ENCODE measurements around the gene PDPN. TPM values are rescaled to one million over a fixed set of nuclear protein-coding genes. Genes with fewer than 3 reads are reported as not detected.

Gene PDPN
- polyA plus RNA-seq, 1 donor (not counting 4 experiments of a cell fraction or from before 2014, with no cell fraction given), result 29.9 TPM

DNA sequence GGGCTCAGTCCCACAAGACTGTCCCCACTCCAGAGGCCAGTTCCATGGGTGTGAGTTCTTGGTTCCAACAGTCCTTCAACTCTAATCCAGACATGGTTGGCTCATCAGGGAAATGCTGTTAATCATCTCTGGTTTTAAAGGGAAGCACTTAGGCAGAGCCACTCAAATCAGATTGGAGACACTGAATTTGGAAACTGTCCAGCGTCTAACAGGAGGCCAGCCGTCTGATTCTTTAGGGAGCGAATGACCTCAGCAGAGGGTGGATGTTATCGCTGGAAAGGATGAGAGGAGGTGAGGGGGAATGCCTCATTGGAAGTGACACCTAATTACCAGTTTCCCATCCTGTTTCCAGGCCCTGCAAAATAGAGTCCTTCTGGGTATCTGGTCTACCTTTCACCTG, 47.1 kb upstream of the PDPN start:
- no peaks in the 10 kb centered on the region for H3K27me3 ChIP-seq (ENCODE audit: control insufficient read depth, extremely low read depth, insufficient read depth, low read length)
- no peak overlapping the region for H3K27ac ChIP-seq (ENCODE audit: control insufficient read depth, insufficient read depth, low read length)
- no peak for DNase-seq (ENCODE audit: low read depth, low spot score)
- no peak overlapping the region for H3K4me2 ChIP-seq (ENCODE audit: control insufficient read depth, extremely low read depth, insufficient read depth, low read depth, low read length)
- dilution Hi-C loops (cut with MboI; ENCODE audit: extremely low pct_ligation_motif_present, low sequenced_read_pairs), result no loop called here
- no peaks in the 10 kb centered on the region for H3K36me3 ChIP-seq (ENCODE audit: control insufficient read depth in 2 of 2, extremely low read depth in 1 of 2, insufficient read depth in 2 of 2, low read length in 2 of 2)
- H3K79me2 ChIP-seq (ENCODE audit: control insufficient read depth, insufficient read depth, low read length), result no peaks in the 10 kb centered on the region
- H3K4me3 ChIP-seq (ENCODE audit: control insufficient read depth in 2 of 3, extremely low read depth in 1 of 3, insufficient read depth in 2 of 3, low read depth in 1 of 3, low read length in 3 of 3), result no peak overlapping the region
- no peak for TF ChIP-seq EZH2 (IDR thresholded peaks at IDR 0.05; ENCODE audit: low read length)
- TF ChIP-seq, protein P1, sequence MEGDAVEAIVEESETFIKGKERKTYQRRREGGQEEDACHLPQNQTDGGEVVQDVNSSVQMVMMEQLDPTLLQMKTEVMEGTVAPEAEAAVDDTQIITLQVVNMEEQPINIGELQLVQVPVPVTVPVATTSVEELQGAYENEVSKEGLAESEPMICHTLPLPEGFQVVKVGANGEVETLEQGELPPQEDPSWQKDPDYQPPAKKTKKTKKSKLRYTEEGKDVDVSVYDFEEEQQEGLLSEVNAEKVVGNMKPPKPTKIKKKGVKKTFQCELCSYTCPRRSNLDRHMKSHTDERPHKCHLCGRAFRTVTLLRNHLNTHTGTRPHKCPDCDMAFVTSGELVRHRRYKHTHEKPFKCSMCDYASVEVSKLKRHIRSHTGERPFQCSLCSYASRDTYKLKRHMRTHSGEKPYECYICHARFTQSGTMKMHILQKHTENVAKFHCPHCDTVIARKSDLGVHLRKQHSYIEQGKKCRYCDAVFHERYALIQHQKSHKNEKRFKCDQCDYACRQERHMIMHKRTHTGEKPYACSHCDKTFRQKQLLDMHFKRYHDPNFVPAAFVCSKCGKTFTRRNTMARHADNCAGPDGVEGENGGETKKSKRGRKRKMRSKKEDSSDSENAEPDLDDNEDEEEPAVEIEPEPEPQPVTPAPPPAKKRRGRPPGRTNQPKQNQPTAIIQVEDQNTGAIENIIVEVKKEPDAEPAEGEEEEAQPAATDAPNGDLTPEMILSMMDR (optimal IDR thresholded peaks at IDR 0.05 in 1 of 3, IDR thresholded peaks at IDR 0.05 in 1 of 3, conservative IDR thresholded peaks at IDR 0.05 in 1 of 3; ENCODE audit: extremely low read depth in 1 of 3, insufficient read depth in 2 of 3, low read length in 3 of 3), result no peak
- no peaks in the 10 kb centered on the region for H3K4me1 ChIP-seq (ENCODE audit: control insufficient read depth, extremely low read depth, insufficient read depth, low read length)
- no peak for FAIRE-seq
- no peak overlapping the region for H2AFZ ChIP-seq (ENCODE audit: control insufficient read depth, low read length)
- H3K9me1 ChIP-seq (ENCODE audit: control insufficient read depth, extremely low read depth, insufficient read depth, low read length), result no peaks in the 10 kb centered on the region
- no peaks in the 10 kb centered on the region for H3K9me3 ChIP-seq (ENCODE audit: control insufficient read depth, low read depth, low read length)
- no peak overlapping the region for H3K9ac ChIP-seq (ENCODE audit: control insufficient read depth, extremely low read depth, insufficient read depth, low read length)
- no peaks in the 10 kb centered on the region for H4K20me1 ChIP-seq (ENCODE audit: control insufficient read depth, extremely low read depth, insufficient read depth, low read length)

GRCh38 chr1:13538832-13539231, 44.8 kb upstream of the PDPN start:
- dilution Hi-C loops (cut with MboI; ENCODE audit: extremely low pct_ligation_motif_present, low sequenced_read_pairs), result no loop called here
- Histone ChIP-seq H3K4me1 (ENCODE audit: control insufficient read depth, extremely low read depth, insufficient read depth, low read length) (no peaks in the 10 kb centered on the region), H3K9ac (ENCODE audit: control insufficient read depth, extremely low read depth, insufficient read depth, low read length) (no peak overlapping the region), H3K79me2 (ENCODE audit: control insufficient read depth, insufficient read depth, low read length) (no peaks in the 10 kb centered on the region), H4K20me1 (ENCODE audit: control insufficient read depth, extremely low read depth, insufficient read depth, low read length) (no peaks in the 10 kb centered on the region), H3K4me3 (ENCODE audit: control insufficient read depth in 2 of 3, extremely low read depth in 1 of 3, insufficient read depth in 2 of 3, low read depth in 1 of 3, low read length in 3 of 3) (no peak overlapping the region), H3K9me1 (ENCODE audit: control insufficient read depth, extremely low read depth, insufficient read depth, low read length) (no peaks in the 10 kb centered on the region), H3K9me3 (ENCODE audit: control insufficient read depth, low read depth, low read length) (no peaks in the 10 kb centered on the region), H3K36me3 (ENCODE audit: control insufficient read depth in 2 of 2, extremely low read depth in 1 of 2, insufficient read depth in 2 of 2, low read length in 2 of 2) (no peaks in the 10 kb centered on the region), H3K27ac (ENCODE audit: control insufficient read depth, insufficient read depth, low read length) (no peak overlapping the region), H3K27me3 (ENCODE audit: control insufficient read depth, extremely low read depth, insufficient read depth, low read length) (no peaks in the 10 kb centered on the region), H2AFZ (ENCODE audit: control insufficient read depth, low read length) (no peak overlapping the region), H3K4me2 (ENCODE audit: control insufficient read depth, extremely low read depth, insufficient read depth, low read depth, low read length) (no peak overlapping the region)
- DNase-seq (ENCODE audit: low read depth, low spot score), result no peak
- FAIRE-seq, result no peak
- TF ChIP-seq, protein P1 (optimal IDR thresholded peaks at IDR 0.05 in 1 of 3, IDR thresholded peaks at IDR 0.05 in 1 of 3, conservative IDR thresholded peaks at IDR 0.05 in 1 of 3; ENCODE audit: extremely low read depth in 1 of 3, insufficient read depth in 2 of 3, low read length in 3 of 3), result no peak
- no peak for TF ChIP-seq EZH2 (IDR thresholded peaks at IDR 0.05; ENCODE audit: low read length)

All from keratinocyte (primary cell).